ENCODE measurements around the gene SMU1.

The SMU1 gene

GRCh38 chr9:33081128-33081851, 4.8 kb upstream of the SMU1 start:
- H3K4me3 ChIP-seq (ENCODE audit: low read length in 2 of 2), result peak overlapping the region in 1 of 2 donors; percentile 48
- H3K36me3 ChIP-seq (replicated peaks in 1 of 2; ENCODE audit: control insufficient read depth in 2 of 2, insufficient read depth in 2 of 2, low read length in 2 of 2), result no peaks in the 10 kb centered on the region
- H3K27me3 ChIP-seq (ENCODE audit: control insufficient read depth in 3 of 3, insufficient read depth in 3 of 3, low read depth in 1 of 3, low read length in 3 of 3), result no peaks in the 10 kb centered on the region
- no peak overlapping the region for H3K18ac ChIP-seq (ENCODE audit: low read length)
- no peak overlapping the region for H3K4ac ChIP-seq (ENCODE audit: low read length)
- no peak overlapping the region for H4K8ac ChIP-seq (ENCODE audit: low read depth, low read length)
- peak; percentile 78 for DNase-seq (ENCODE audit: low spot score)
- no peak overlapping the region for H4K91ac ChIP-seq (ENCODE audit: low read depth, low read length, poor library complexity)
- peak overlapping the region; percentile 81 for H2AFZ ChIP-seq (ENCODE audit: low read length)
- H2AK5ac ChIP-seq (ENCODE audit: low read depth, low read length), result no peak overlapping the region
- H3K4me1 ChIP-seq (ENCODE audit: control insufficient read depth in 2 of 2, insufficient read depth in 1 of 2, low read depth in 1 of 2, low read length in 2 of 2), result no peaks in the 10 kb centered on the region
- H2BK5ac ChIP-seq (ENCODE audit: low read length), result no peak overlapping the region
- no peak overlapping the region for H2BK120ac ChIP-seq (ENCODE audit: low read depth, low read length)
- no peak overlapping the region for H3K14ac ChIP-seq (ENCODE audit: low read length)
- no peak overlapping the region for H3K9ac ChIP-seq (ENCODE audit: low read depth, low read length, poor library complexity)
- no peak overlapping the region for H3K27ac ChIP-seq (replicated peaks; ENCODE audit: low read length)
- H3K4me2 ChIP-seq (ENCODE audit: insufficient read depth, low read length, poor library complexity, severe bottlenecking), result no peak overlapping the region
- no peak overlapping the region for H2BK12ac ChIP-seq (ENCODE audit: low read length)
- no CpG with 5 or more reads among the region's 9 CpGs for WGBS, 2 donors (ENCODE audit: extremely low coverage in 2 of 2, insufficient read length in 2 of 2, insufficient replicate concordance in 1 of 2)
- H3K23ac ChIP-seq (ENCODE audit: low read depth, low read length, poor library complexity), result no peak overlapping the region
- no peaks in the 10 kb centered on the region for H3K79me1 ChIP-seq (ENCODE audit: low read depth, low read length)
- peaks cover 0 to 3% of the 10 kb centered on the region in 2 donors for H3K9me3 ChIP-seq (replicated peaks in 1 of 2; ENCODE audit: control insufficient read depth in 2 of 2, insufficient read depth in 1 of 2, low read depth in 1 of 2, low read length in 2 of 2)
- H2BK15ac ChIP-seq (ENCODE audit: low read length), result no peak overlapping the region

GRCh38 chr9:33080534-33080933, 4.1 kb upstream of the SMU1 start:
- Histone ChIP-seq H3K4me1 (ENCODE audit: control insufficient read depth in 2 of 2, insufficient read depth in 1 of 2, low read depth in 1 of 2, low read length in 2 of 2) (peaks cover 0 to 3% of the 10 kb centered on the region in 2 donors), H3K4me2 (ENCODE audit: insufficient read depth, low read length, poor library complexity, severe bottlenecking) (no peak overlapping the region), H2BK15ac (ENCODE audit: low read length) (no peak overlapping the region), H3K79me1 (ENCODE audit: low read depth, low read length) (no peaks in the 10 kb centered on the region), H2AK5ac (ENCODE audit: low read depth, low read length) (no peak overlapping the region), H3K4me3 (ENCODE audit: low read length in 2 of 2) (peak overlapping the region in 1 of 2 donors; percentile 48), H3K18ac (ENCODE audit: low read length) (no peak overlapping the region), H2BK12ac (ENCODE audit: low read length) (no peak overlapping the region), H2AFZ (ENCODE audit: low read length) (peak overlapping the region; percentile 81), H3K36me3 (replicated peaks in 1 of 2; ENCODE audit: control insufficient read depth in 2 of 2, insufficient read depth in 2 of 2, low read length in 2 of 2) (no peaks in the 10 kb centered on the region), H3K4ac (ENCODE audit: low read length) (no peak overlapping the region), H2BK5ac (ENCODE audit: low read length) (no peak overlapping the region), H2BK120ac (ENCODE audit: low read depth, low read length) (no peak overlapping the region), H4K8ac (ENCODE audit: low read depth, low read length) (no peak overlapping the region), H4K91ac (ENCODE audit: low read depth, low read length, poor library complexity) (no peak overlapping the region), H3K9me3 (replicated peaks in 1 of 2; ENCODE audit: control insufficient read depth in 2 of 2, insufficient read depth in 1 of 2, low read depth in 1 of 2, low read length in 2 of 2) (peaks cover 0 to 3% of the 10 kb centered on the region in 2 donors), H3K27me3 (ENCODE audit: control insufficient read depth in 3 of 3, insufficient read depth in 3 of 3, low read depth in 1 of 3, low read length in 3 of 3) (no peaks in the 10 kb centered on the region), H3K27ac (replicated peaks; ENCODE audit: low read length) (no peak overlapping the region), H3K9ac (ENCODE audit: low read depth, low read length, poor library complexity) (no peak overlapping the region), H3K23ac (ENCODE audit: low read depth, low read length, poor library complexity) (no peak overlapping the region), H3K14ac (ENCODE audit: low read length) (no peak overlapping the region)
- no CpG with 5 or more reads among the region's 6 CpGs for WGBS, 2 donors (ENCODE audit: extremely low coverage in 2 of 2, insufficient read length in 2 of 2, insufficient replicate concordance in 1 of 2)
- no peak for DNase-seq (ENCODE audit: low spot score)

- H2BK12ac ChIP-seq (ENCODE audit: low read length), result no peak overlapping the region
- no peak overlapping the region for H2BK15ac ChIP-seq (ENCODE audit: low read length)
- no peak overlapping the region for H3K4me2 ChIP-seq (ENCODE audit: insufficient read depth, low read length, poor library complexity, severe bottlenecking)
- H3K4me3 ChIP-seq (ENCODE audit: low read length in 2 of 2), result no peak overlapping the region
- peaks cover 22 to 94% of the 10 kb centered on the region in 2 donors for H3K36me3 ChIP-seq (replicated peaks in 1 of 2; ENCODE audit: control insufficient read depth in 2 of 2, insufficient read depth in 2 of 2, low read length in 2 of 2)
- H3K9ac ChIP-seq (ENCODE audit: low read depth, low read length, poor library complexity), result no peak overlapping the region
- H2AFZ ChIP-seq (ENCODE audit: low read length), result no peak overlapping the region
- no peak for DNase-seq (ENCODE audit: low spot score)
- no peak overlapping the region for H3K27ac ChIP-seq (replicated peaks; ENCODE audit: low read length)
- H2BK120ac ChIP-seq (ENCODE audit: low read depth, low read length), result no peak overlapping the region
- H3K23ac ChIP-seq (ENCODE audit: low read depth, low read length, poor library complexity), result no peak overlapping the region
- H3K9me3 ChIP-seq (replicated peaks in 1 of 2; ENCODE audit: control insufficient read depth in 2 of 2, insufficient read depth in 1 of 2, low read depth in 1 of 2, low read length in 2 of 2), result no peaks in the 10 kb centered on the region
- H2AK5ac ChIP-seq (ENCODE audit: low read depth, low read length), result no peak overlapping the region
- H3K27me3 ChIP-seq (ENCODE audit: control insufficient read depth in 3 of 3, insufficient read depth in 3 of 3, low read depth in 1 of 3, low read length in 3 of 3), result no peaks in the 10 kb centered on the region
- H2BK5ac ChIP-seq (ENCODE audit: low read length), result no peak overlapping the region
- no peak overlapping the region for H4K91ac ChIP-seq (ENCODE audit: low read depth, low read length, poor library complexity)
- no peak overlapping the region for H4K8ac ChIP-seq (ENCODE audit: low read depth, low read length)
- H3K18ac ChIP-seq (ENCODE audit: low read length), result no peak overlapping the region
- no peak overlapping the region for H3K14ac ChIP-seq (ENCODE audit: low read length)
- H3K79me1 ChIP-seq (ENCODE audit: low read depth, low read length), result peaks cover 2% of the 10 kb centered on the region
- no CpG with 5 or more reads among the region's 1 CpG for WGBS, 2 donors (ENCODE audit: extremely low coverage in 2 of 2, insufficient read length in 2 of 2, insufficient replicate concordance in 1 of 2)
- no peak overlapping the region for H3K4ac ChIP-seq (ENCODE audit: low read length)
- H3K4me1 ChIP-seq (ENCODE audit: control insufficient read depth in 2 of 2, insufficient read depth in 1 of 2, low read depth in 1 of 2, low read length in 2 of 2), result no peaks in the 10 kb centered on the region
Measured at GRCh38 chr9:33068991-33069390, 7.5 kb downstream of the SMU1 start.

GRCh38 chr9:33065157-33066076, 11.1 kb downstream of the SMU1 start:
- H3K4me1 ChIP-seq (ENCODE audit: control insufficient read depth in 2 of 2, insufficient read depth in 1 of 2, low read depth in 1 of 2, low read length in 2 of 2), result no peaks in the 10 kb centered on the region
- no peak overlapping the region for H2BK12ac ChIP-seq (ENCODE audit: low read length)
- no peak overlapping the region for H3K18ac ChIP-seq (ENCODE audit: low read length)
- H2AFZ ChIP-seq (ENCODE audit: low read length), result no peak overlapping the region
- H3K14ac ChIP-seq (ENCODE audit: low read length), result no peak overlapping the region
- no peak for DNase-seq (ENCODE audit: low spot score)
- H3K4me3 ChIP-seq (ENCODE audit: low read length in 2 of 2), result no peak overlapping the region
- H2AK5ac ChIP-seq (ENCODE audit: low read depth, low read length), result no peak overlapping the region
- H3K27me3 ChIP-seq (ENCODE audit: control insufficient read depth in 3 of 3, insufficient read depth in 3 of 3, low read depth in 1 of 3, low read length in 3 of 3), result no peaks in the 10 kb centered on the region
- no peak overlapping the region for H3K23ac ChIP-seq (ENCODE audit: low read depth, low read length, poor library complexity)
- no peak overlapping the region for H3K27ac ChIP-seq (replicated peaks; ENCODE audit: low read length)
- H3K4me2 ChIP-seq (ENCODE audit: insufficient read depth, low read length, poor library complexity, severe bottlenecking), result no peak overlapping the region
- peaks cover 2% of the 10 kb centered on the region for H3K79me1 ChIP-seq (ENCODE audit: low read depth, low read length)
- H3K4ac ChIP-seq (ENCODE audit: low read length), result no peak overlapping the region
- H2BK5ac ChIP-seq (ENCODE audit: low read length), result no peak overlapping the region
- H3K9me3 ChIP-seq (replicated peaks in 1 of 2; ENCODE audit: control insufficient read depth in 2 of 2, insufficient read depth in 1 of 2, low read depth in 1 of 2, low read length in 2 of 2), result no peaks in the 10 kb centered on the region
- no peak overlapping the region for H4K8ac ChIP-seq (ENCODE audit: low read depth, low read length)
- no peak overlapping the region for H2BK120ac ChIP-seq (ENCODE audit: low read depth, low read length)
- H3K36me3 ChIP-seq (replicated peaks in 1 of 2; ENCODE audit: control insufficient read depth in 2 of 2, insufficient read depth in 2 of 2, low read length in 2 of 2), result peaks cover 17 to 94% of the 10 kb centered on the region in 2 donors
- H2BK15ac ChIP-seq (ENCODE audit: low read length), result no peak overlapping the region
- H4K91ac ChIP-seq (ENCODE audit: low read depth, low read length, poor library complexity), result no peak overlapping the region
- WGBS, 2 donors (ENCODE audit: extremely low coverage in 2 of 2, insufficient read length in 2 of 2, insufficient replicate concordance in 1 of 2), result no CpG with 5 or more reads among the region's 5 CpGs
- no peak overlapping the region for H3K9ac ChIP-seq (ENCODE audit: low read depth, low read length, poor library complexity)

All from neuronal stem cell (in vitro differentiated cells).